NCI-H2081 treated with DMSO at 0.1 percent for 48 hours (cell line): ENCODE measurements around the gene ZACN.

Source experiments
- DNase-seq: peaks from one replicate; lab custom pipeline; 2025; lab: John Stamatoyannopoulos, UW

ZACN gene

GRCh38 chr17:76081295-76082210, 2.6 kb downstream of the ZACN start:
- DNase-seq: no peak

- DNase-seq: no peak
These were observed 3.6 kb downstream of the ZACN start for GRCh38 chr17:76082326-76083251.

GRCh38 chr17:76083536-76084182, 4.7 kb downstream of the ZACN start:
- no peak for DNase-seq

- no peak for DNase-seq
These were observed 6.2 kb downstream of the ZACN start for GRCh38 chr17:76085066-76085730.

- DNase-seq: no peak
These were observed 6.9 kb downstream of the ZACN start for GRCh38 chr17:76085731-76086366.

- DNase-seq: no peak
These were observed 7.4 kb downstream of the ZACN start for GRCh38 chr17:76086384-76086783.

GRCh38 chr17:76087531-76087930, 8.5 kb downstream of the ZACN start:
- DNase-seq: no peak

- DNase-seq: no peak
These were observed 9.3 kb downstream of the ZACN start for GRCh38 chr17:76088041-76088867.

- DNase-seq: no peak
These were observed 10.0 kb downstream of the ZACN start for GRCh38 chr17:76088868-76089576.

- DNase-seq: no peak
These were observed 10.9 kb downstream of the ZACN start for GRCh38 chr17:76089680-76090516.

- no peak for DNase-seq
These were observed 11.6 kb downstream of the ZACN start for GRCh38 chr17:76090517-76091129.

GRCh38 chr17:76091526-76092286, 12.7 kb downstream of the ZACN start:
- no peak for DNase-seq

GRCh38 chr17:76092526-76093413, 13.8 kb downstream of the ZACN start:
- no peak for DNase-seq

GRCh38 chr17:76094046-76094445, 15.1 kb downstream of the ZACN start:
- DNase-seq: no peak

- DNase-seq: no peak
These were observed 17.0 kb downstream of the ZACN start for GRCh38 chr17:76095943-76096342.

- DNase-seq: no peak
These were observed 18.8 kb downstream of the ZACN start for GRCh38 chr17:76097716-76098295.
